NB4 (cell line): ENCODE measurements around the gene TNFAIP1.

Source experiments
- MYC ChIP-seq: IDR thresholded peaks from 2 replicates; pipeline ENCODE4 v1.6.1; 2011; ENCODE audit warnings: low read depth, low read length
- POLR2A ChIP-seq: IDR thresholded peaks from 2 replicates; pipeline ENCODE4 v1.6.1; 2011; ENCODE audit warnings: mild to moderate bottlenecking; ENCODE audit not compliant: insufficient read length; ENCODE audit errors: extremely low read depth
- TF ChIP-seq, protein P1 (sequence below): IDR thresholded peaks from one replicate; pipeline ENCODE4 v1.5.1; 2012; ENCODE audit warnings: low read depth, low read length

GRCh38 chr17:28348979-28349378 lies 13.4 kb downstream of the TNFAIP1 start:
- TF ChIP-seq, protein P1, sequence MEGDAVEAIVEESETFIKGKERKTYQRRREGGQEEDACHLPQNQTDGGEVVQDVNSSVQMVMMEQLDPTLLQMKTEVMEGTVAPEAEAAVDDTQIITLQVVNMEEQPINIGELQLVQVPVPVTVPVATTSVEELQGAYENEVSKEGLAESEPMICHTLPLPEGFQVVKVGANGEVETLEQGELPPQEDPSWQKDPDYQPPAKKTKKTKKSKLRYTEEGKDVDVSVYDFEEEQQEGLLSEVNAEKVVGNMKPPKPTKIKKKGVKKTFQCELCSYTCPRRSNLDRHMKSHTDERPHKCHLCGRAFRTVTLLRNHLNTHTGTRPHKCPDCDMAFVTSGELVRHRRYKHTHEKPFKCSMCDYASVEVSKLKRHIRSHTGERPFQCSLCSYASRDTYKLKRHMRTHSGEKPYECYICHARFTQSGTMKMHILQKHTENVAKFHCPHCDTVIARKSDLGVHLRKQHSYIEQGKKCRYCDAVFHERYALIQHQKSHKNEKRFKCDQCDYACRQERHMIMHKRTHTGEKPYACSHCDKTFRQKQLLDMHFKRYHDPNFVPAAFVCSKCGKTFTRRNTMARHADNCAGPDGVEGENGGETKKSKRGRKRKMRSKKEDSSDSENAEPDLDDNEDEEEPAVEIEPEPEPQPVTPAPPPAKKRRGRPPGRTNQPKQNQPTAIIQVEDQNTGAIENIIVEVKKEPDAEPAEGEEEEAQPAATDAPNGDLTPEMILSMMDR: no peak
- TF ChIP-seq MYC (no peak), POLR2A (no peak)
